Caco-2 (cell line): ENCODE measurements around the gene ACTL10. TPM values are rescaled to one million over a fixed set of nuclear protein-coding genes. Genes with fewer than 3 reads are reported as not detected.

ENCODE experiments used
- Bru-seq: library from RNA; stranded (reverse); fragments of 400-500 nt; gene quantifications from one replicate; lab custom pipeline; 2021; lab: Mats Ljungman, UMichigan
- BruChase-seq, 2 experiments: library from RNA; stranded (reverse); fragments of 400-500 nt; gene quantifications; one replicate each; lab custom pipeline; 2021; lab: Mats Ljungman, UMichigan
- BruUV-seq: library from RNA; stranded (reverse); fragments of 400-500 nt; replicated peaks from 2 replicates; lab custom pipeline; 2021; lab: Mats Ljungman, UMichigan
- CTCF ChIA-PET: fragments of 300-600 bp; sonication (Branson Sonifier 250); formaldehyde crosslinking; loops from one replicate; lab custom pipeline; 2022; ENCODE audit warnings: antibody characterized with exemption; lab: Charles Lee
- POLR2A ChIA-PET: fragments of 300-600 bp; sonication (Branson Sonifier 250); formaldehyde crosslinking; loops from one replicate; lab custom pipeline; 2022; ENCODE audit warnings: antibody characterized with exemption; lab: Charles Lee
- DNase-seq, 2 experiments: peaks; one replicate each; pipeline versions ENCODE4 v3.0.0 to v3.0.0-alpha.2; 2020 to 2022
- H3K27me3 ChIP-seq: replicated peaks from 2 replicates; pipeline ENCODE4 v1.6.0; 2011; ENCODE audit warnings: low read length; ENCODE audit not compliant: control insufficient read depth, insufficient read depth
- H3K36me3 ChIP-seq: 2 replicates; pipeline ENCODE4 v1.5.1; 2011; ENCODE audit warnings: low read length; ENCODE audit not compliant: control insufficient read depth, insufficient read depth
- H3K4me1 ChIP-seq: fragments of 250-450 bp; sonication (Bioruptor Pico); 2 replicates; pipeline ENCODE4 v1.5.1; 2020; ENCODE audit warnings: mild to moderate bottlenecking
- H3K4me3 ChIP-seq: 2 replicates; pipeline ENCODE4 v1.5.1; 2011; ENCODE audit warnings: low read depth, mild to moderate bottlenecking, control low read depth, low read length
- H3K9me3 ChIP-seq: fragments of 250-450 bp; sonication (Bioruptor Pico); 2 replicates; pipeline ENCODE4 v1.5.1; 2020; ENCODE audit warnings: mild to moderate bottlenecking, moderate library complexity
- H3K27ac Mint-ChIP-seq: one replicate; pipeline ENCODE4 v1.8.0; 2022; ENCODE audit warnings: mixed read lengths; ENCODE audit not compliant: unreplicated experiment
- H3K27me3 Mint-ChIP-seq: one replicate; pipeline ENCODE4 v1.8.0; 2022; ENCODE audit warnings: mixed read lengths; ENCODE audit not compliant: insufficient read depth, unreplicated experiment
- H3K36me3 Mint-ChIP-seq: one replicate; pipeline ENCODE4 v1.8.0; 2022; ENCODE audit warnings: mild to moderate bottlenecking, mixed read lengths; ENCODE audit not compliant: insufficient read depth, unreplicated experiment
- H3K4me1 Mint-ChIP-seq: one replicate; pipeline ENCODE4 v1.8.0; 2022; ENCODE audit warnings: low read depth, mixed read lengths; ENCODE audit not compliant: unreplicated experiment
- H3K4me3 Mint-ChIP-seq: one replicate; pipeline ENCODE4 v1.8.0; 2022; ENCODE audit warnings: mild to moderate bottlenecking, moderate library complexity, mixed read lengths; ENCODE audit not compliant: unreplicated experiment
- H3K9me3 Mint-ChIP-seq: one replicate; pipeline ENCODE4 v1.8.0; 2022; ENCODE audit warnings: mixed read lengths; ENCODE audit not compliant: unreplicated experiment
- CTCF ChIP-seq, 2 experiments: fragments of 200-600 bp in 1 of 2; IDR thresholded peaks; 1 replicate in 1 of 2; 2 replicates in 1 of 2; pipeline versions ENCODE4 v1.5.1 to v1.8.0; 2011 to 2022; ENCODE audit warnings: antibody characterized with exemption in 1 of 2, control low read depth in 1 of 2, inconsistent platforms in 1 of 2, low read depth in 1 of 2, low read length in 1 of 2, mild to moderate bottlenecking in 1 of 2, moderate library complexity in 1 of 2; ENCODE audit not compliant: insufficient read depth in 1 of 2, severe bottlenecking in 1 of 2, unreplicated experiment in 1 of 2
- intact Hi-C: fragments of 100-400 bp; cut with micrococcal nuclease; formaldehyde crosslinking; loops from one replicate; pipeline ENCODE4 v1.10.0; 2022; ENCODE audit not compliant: unreplicated experiment
- long read RNA-seq: library from polyadenylated mRNA; stranded (forward); transcript quantifications from one replicate; pipeline ENCODE4 v2.0.0, GENCODE V29; 2022
- total RNA-seq: library from RNA; stranded (reverse); gene quantifications from 2 replicates; pipeline ENCODE4 v1.2.3, GENCODE V29; 2022

The ACTL10 gene
- 3.4 and 4.5 TPM in 2 replicates for total RNA-seq
- Bru-seq, nascent RNA = percentile 55 among the genes with signal in this experiment
- percentile 47 among the genes with signal in this experiment for BruChase-seq, experiment 1, labeled RNA remaining after a 2-hour chase
- BruChase-seq, experiment 2, labeled RNA remaining after a 6-hour chase = percentile 30 among the genes with signal in this experiment
- long read RNA-seq, transcript ACTL10-201 (1 exons, 2,028 nt) = major isoform, 12 of 12 reads
- long read RNA-seq, partial matches to known transcripts = 0 of 12 reads
- long read RNA-seq, other reads (novel, unspliced or antisense) = 0 of 12 reads

GRCh38 chr20:33666293-33667244, at the start of gene ACTL10:
ACTL10 (plus strand) TSS chr20:33666943; CDS start chr20:33667498, 555 bp downstream.
- BruUV-seq = TSS peak; percentile 9
- peak; percentile 100 for DNase-seq
- peak within 1 kb of the TSS; percentile 84 for H3K4me3 Mint-ChIP-seq
- TF ChIP-seq CTCF (IDR thresholded peaks at IDR 0.05; ENCODE audit: insufficient read depth in 1 of 2, low read depth in 1 of 2, low read length in 1 of 2, severe bottlenecking in 1 of 2, unreplicated experiment in 1 of 2) = peak; percentile 19 to 64
- ChIA-PET CTCF (interaction anchor here (0.5 to 6.5 kb wide), 24 partner anchors 8 to 697 kb away, joined by 3 to 127 read pairs (median 4); partner anchors contain the start of genes CBFA2T2, CDK5RAP1, CHMP4B and ITCH), POLR2A (interaction anchor here (0.5 to 3.0 kb wide), 24 partner anchors 8 to 446 kb away, joined by 3 to 28 read pairs (median 4); partner anchors contain the start of genes CBFA2T2, CDK5RAP1, EIF2S2 and PXMP4)
- H3K4me3 ChIP-seq = peak within 1 kb of the TSS; percentile 78
- no peaks in the 10 kb centered on the region for H3K27me3 ChIP-seq
- H3K27me3 Mint-ChIP-seq = no peaks in the 10 kb centered on the region
- peaks cover 25% of the 10 kb centered on the region for H3K4me1 ChIP-seq
- peak within 1 kb of the TSS; percentile 85 for H3K27ac Mint-ChIP-seq
- H3K9me3 Mint-ChIP-seq = no peaks in the 10 kb centered on the region
- peaks cover 11% of the 10 kb centered on the region for H3K36me3 ChIP-seq
- intact Hi-C loops = loop anchor here (1.0 to 5.0 kb wide), 8 partner anchors 8 to 463 kb away; partner anchors contain the start of genes CDK5RAP1, E2F1, NECAB3 and PXMP4
- H3K4me1 Mint-ChIP-seq = peaks cover 24% of the 10 kb centered on the region
- H3K36me3 Mint-ChIP-seq = peaks cover 65% of the 10 kb centered on the region
- H3K9me3 ChIP-seq = no peaks in the 10 kb centered on the region

DNA sequence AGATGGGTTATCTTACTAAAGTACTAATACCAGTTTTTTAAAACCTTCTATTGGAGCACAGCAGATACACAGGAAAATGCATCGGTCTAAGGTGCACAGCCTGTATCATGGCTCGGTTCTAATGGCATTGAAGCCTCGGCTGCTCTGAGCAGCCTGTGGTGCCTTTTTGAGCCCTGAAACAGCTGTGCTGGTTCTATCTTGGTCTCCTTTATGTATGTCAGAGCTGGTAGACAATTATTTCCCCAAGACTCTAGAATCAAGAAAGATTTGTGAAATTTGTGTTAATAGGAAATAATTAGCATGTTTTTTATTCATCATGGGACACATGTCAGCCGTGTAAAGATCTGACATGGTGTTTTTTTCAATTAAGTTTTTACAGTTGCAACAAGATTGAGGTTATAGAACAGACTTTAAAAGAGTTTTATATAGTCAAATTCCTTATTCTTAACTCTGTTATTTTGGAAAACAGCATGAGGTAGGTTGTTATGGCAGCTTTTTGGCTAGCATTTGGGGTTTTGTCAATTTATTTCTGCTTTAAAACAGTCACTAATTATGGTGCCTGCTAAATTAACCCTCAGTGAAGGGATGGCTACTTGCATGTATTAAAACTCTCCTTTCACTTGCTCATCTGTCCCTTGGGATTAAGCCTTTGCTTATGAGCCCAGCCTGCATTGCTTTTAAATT, 44.9 kb upstream of the ACTL10 start:
- intact Hi-C loops = loop anchor here (2.0 kb wide), 1 partner anchor 31 kb away; no protein-coding TSS in a partner anchor

More for the DNA sequence above, 44.9 kb upstream of the ACTL10 start:
- ChIA-PET POLR2A (interaction anchor here (0.6 kb wide), 1 partner anchor 68 kb away, joined by 3 read pairs; no protein-coding TSS in a partner anchor), CTCF (no interaction called here)
- Mint-ChIP-seq H3K36me3 (peaks cover 36% of the 10 kb centered on the region), H3K27me3 (no peaks in the 10 kb centered on the region), H3K4me3 (no peak overlapping the region), H3K27ac (no peak overlapping the region), H3K4me1 (no peaks in the 10 kb centered on the region), H3K9me3 (no peaks in the 10 kb centered on the region)
- BruUV-seq = no TSS peak
- no peak overlapping the region for H3K4me3 ChIP-seq
- H3K36me3 ChIP-seq = 0 out of 2 replicates have a peak, but pooled peaks cover 2% of the 10 kb centered on the region
- no peaks in the 10 kb centered on the region for H3K9me3 ChIP-seq
- no peaks in the 10 kb centered on the region for H3K4me1 ChIP-seq
- DNase-seq = no peak
- no peaks in the 10 kb centered on the region for H3K27me3 ChIP-seq
- TF ChIP-seq CTCF (IDR thresholded peaks at IDR 0.05; ENCODE audit: insufficient read depth in 1 of 2, low read depth in 1 of 2, low read length in 1 of 2, severe bottlenecking in 1 of 2, unreplicated experiment in 1 of 2) = no peak
